Stimulated activated naive B cell treated with anti-CD40 and anti-IgM and Interleukin-4, amounts not matched to agents 10 μg/mL and 1 μg/mL and 100 μg/mL, for 72 hours (primary cell): ENCODE measurements around the gene TC2N.
"Not testable (repeated sequence)": the region's sequence is repeated elsewhere in the genome, so short reads cannot be mapped to it uniquely, and the experiment has no call there.

Experiments used
- ATAC-seq, 2 donors: fragments of 150-1000 bp; cut with Tn5 transposase; replicated peaks; 2 replicates each; pipeline ENCODE4 v1.10.0; 2021; ENCODE audit warnings: moderate library complexity in 1 of 2
- DNase-seq: peaks from one replicate; pipeline ENCODE4 v3.0.0; 2021
- H3K27ac Mint-ChIP-seq: one replicate; pipeline ENCODE4 v1.8.0; 2022; ENCODE audit warnings: mild to moderate bottlenecking, mixed read lengths
- H3K27me3 Mint-ChIP-seq, 2 donors: one replicate each; pipeline ENCODE4 v1.8.0; 2022; ENCODE audit warnings: mixed read lengths in 2 of 2
- H3K36me3 Mint-ChIP-seq, 2 donors: one replicate each; pipeline ENCODE4 v1.8.0; 2022; ENCODE audit warnings: mixed read lengths in 2 of 2, mild to moderate bottlenecking in 1 of 2
- H3K4me1 Mint-ChIP-seq, 2 donors: one replicate each; pipeline ENCODE4 v1.8.0; 2022; ENCODE audit warnings: mixed read lengths in 2 of 2, mild to moderate bottlenecking in 1 of 2
- H3K4me3 Mint-ChIP-seq, 2 donors: one replicate each; pipeline ENCODE4 v1.8.0; 2022; ENCODE audit warnings: mild to moderate bottlenecking in 2 of 2, mixed read lengths in 2 of 2, moderate library complexity in 1 of 2
- H3K9me3 Mint-ChIP-seq, 2 donors: one replicate each; pipeline ENCODE4 v1.8.0; 2022; ENCODE audit warnings: mixed read lengths in 2 of 2, mild to moderate bottlenecking in 1 of 2

TC2N gene

DNA sequence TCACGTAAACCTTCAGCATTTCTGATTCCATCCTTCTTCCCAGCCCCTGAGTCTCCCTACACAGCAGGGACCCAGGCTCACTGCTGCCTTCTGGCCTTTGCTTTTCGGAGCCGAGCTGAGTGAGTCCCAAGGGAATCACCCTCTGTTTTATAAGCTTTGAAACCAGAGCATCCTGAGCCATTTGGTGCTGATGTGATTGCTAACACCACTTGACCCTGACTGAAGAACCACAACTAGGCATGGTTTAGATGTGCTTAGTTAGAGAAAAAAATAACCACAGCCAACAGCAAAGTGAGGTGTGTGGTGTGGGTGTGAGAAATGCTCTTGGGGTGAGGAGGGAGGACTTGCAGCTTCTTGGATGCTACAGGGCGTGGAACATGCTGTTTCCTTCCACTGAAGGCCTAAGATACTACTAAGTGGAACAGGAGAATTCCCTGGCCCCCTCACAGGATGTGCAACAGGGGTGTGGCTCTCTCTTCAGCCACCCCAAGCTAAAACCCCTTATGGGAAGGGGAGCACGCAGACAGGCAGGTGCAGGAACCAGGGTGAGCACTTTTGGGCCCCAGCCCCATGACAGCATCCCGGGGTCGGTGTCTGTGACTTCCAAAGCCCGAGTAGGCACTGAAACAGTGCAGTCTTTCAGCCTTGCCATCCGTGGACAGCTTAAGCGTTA lies at the start of gene TC2N:
Gene TC2N, minus strand, starts transcription at position 221 of the 673 bp plus-strand sequence. CDS start 53,767 bp downstream, outside the sequence.
- no peak within 1 kb of the TSS for H3K4me3 Mint-ChIP-seq
- H3K27me3 Mint-ChIP-seq: peaks cover 0 to 8% of the 10 kb centered on the region in 2 donors
- no peaks in the 10 kb centered on the region for H3K36me3 Mint-ChIP-seq
- peaks cover 22 to 32% of the 10 kb centered on the region in 2 donors for H3K4me1 Mint-ChIP-seq
- no peak within 1 kb of the TSS for H3K27ac Mint-ChIP-seq
- no peak for DNase-seq
- H3K9me3 Mint-ChIP-seq: no peaks in the 10 kb centered on the region
- peak; percentile 6 to 15 for ATAC-seq

GRCh38 chr14:91912035-91912434 lies 44.7 kb upstream of the TC2N start:
- H3K4me3 Mint-ChIP-seq: peak overlapping the region in 1 of 2 donors; percentile 51

DNA sequence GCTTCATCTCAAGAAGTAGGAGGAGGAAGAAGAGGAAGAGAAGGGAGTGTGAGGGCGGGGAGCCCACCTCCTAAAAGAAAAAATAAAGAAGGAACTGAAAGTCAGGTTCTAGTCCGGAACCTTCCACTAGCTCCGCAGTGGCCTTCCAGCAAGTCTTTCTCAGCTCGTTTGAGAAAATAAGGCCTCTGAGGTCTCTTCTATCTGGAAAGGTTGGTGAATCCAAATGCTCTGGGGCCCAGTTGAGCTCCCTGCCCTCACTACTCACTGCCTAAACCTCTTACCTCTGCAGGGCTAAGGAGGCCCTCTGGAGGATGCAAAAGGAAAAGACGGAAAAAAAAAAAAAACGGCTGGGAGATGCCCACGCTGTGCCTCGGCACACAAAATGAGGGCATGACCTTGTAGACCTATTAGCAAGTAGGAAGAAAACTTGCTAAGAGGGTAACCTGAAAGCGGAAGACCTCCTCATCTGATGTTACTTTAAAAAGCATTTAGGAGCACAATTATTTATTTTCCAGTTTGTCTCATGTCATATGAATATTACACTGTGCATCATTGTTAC lies 44.2 kb upstream of the TC2N start:
- DNase-seq: peak; percentile 12
- Mint-ChIP-seq H3K4me3 (peak overlapping the region; percentile 51 to 55), H3K27ac (peak overlapping the region; percentile 84), H3K9me3 (peaks cover 1 to 4% of the 10 kb centered on the region in 2 donors), H3K27me3 (peaks cover 0 to 6% of the 10 kb centered on the region in 2 donors), H3K36me3 (peaks cover 3 to 4% of the 10 kb centered on the region in 2 donors), H3K4me1 (peaks cover 8 to 14% of the 10 kb centered on the region in 2 donors)
- peak; percentile 74 to 88 for ATAC-seq

More at GRCh38 chr14:91912035-91912434, 44.7 kb upstream of the TC2N start:
- no peak for ATAC-seq
- H3K4me1 Mint-ChIP-seq: peaks cover 8 to 14% of the 10 kb centered on the region in 2 donors
- H3K27me3 Mint-ChIP-seq: peaks cover 0 to 6% of the 10 kb centered on the region in 2 donors
- DNase-seq: no peak
- H3K9me3 Mint-ChIP-seq: peaks cover 1 to 4% of the 10 kb centered on the region in 2 donors
- no peak overlapping the region for H3K27ac Mint-ChIP-seq
- peaks cover 3 to 4% of the 10 kb centered on the region in 2 donors for H3K36me3 Mint-ChIP-seq

- DNase-seq (no peak), ATAC-seq (no peak)
- H3K4me1 Mint-ChIP-seq: peaks cover 8 to 14% of the 10 kb centered on the region in 2 donors
- H3K4me3 Mint-ChIP-seq: no peak overlapping the region
- peaks cover 0 to 2% of the 10 kb centered on the region in 2 donors for H3K36me3 Mint-ChIP-seq
- H3K9me3 Mint-ChIP-seq: no peaks in the 10 kb centered on the region
- no peaks in the 10 kb centered on the region for H3K27me3 Mint-ChIP-seq
- peak overlapping the region; percentile 78 for H3K27ac Mint-ChIP-seq
Observed at GRCh38 chr14:91910196-91910595, 42.9 kb upstream of the TC2N start.

- H3K36me3 Mint-ChIP-seq: peaks cover 0 to 2% of the 10 kb centered on the region in 2 donors
- H3K9me3 Mint-ChIP-seq: no peaks in the 10 kb centered on the region
- peaks cover 4 to 9% of the 10 kb centered on the region in 2 donors for H3K4me1 Mint-ChIP-seq
- ATAC-seq (no peak), DNase-seq (no peak)
- no peak overlapping the region for H3K4me3 Mint-ChIP-seq
- H3K27ac Mint-ChIP-seq: no peak overlapping the region
- H3K27me3 Mint-ChIP-seq: no peaks in the 10 kb centered on the region
Observed at GRCh38 chr14:91906374-91906773, 39.0 kb upstream of the TC2N start.

DNA sequence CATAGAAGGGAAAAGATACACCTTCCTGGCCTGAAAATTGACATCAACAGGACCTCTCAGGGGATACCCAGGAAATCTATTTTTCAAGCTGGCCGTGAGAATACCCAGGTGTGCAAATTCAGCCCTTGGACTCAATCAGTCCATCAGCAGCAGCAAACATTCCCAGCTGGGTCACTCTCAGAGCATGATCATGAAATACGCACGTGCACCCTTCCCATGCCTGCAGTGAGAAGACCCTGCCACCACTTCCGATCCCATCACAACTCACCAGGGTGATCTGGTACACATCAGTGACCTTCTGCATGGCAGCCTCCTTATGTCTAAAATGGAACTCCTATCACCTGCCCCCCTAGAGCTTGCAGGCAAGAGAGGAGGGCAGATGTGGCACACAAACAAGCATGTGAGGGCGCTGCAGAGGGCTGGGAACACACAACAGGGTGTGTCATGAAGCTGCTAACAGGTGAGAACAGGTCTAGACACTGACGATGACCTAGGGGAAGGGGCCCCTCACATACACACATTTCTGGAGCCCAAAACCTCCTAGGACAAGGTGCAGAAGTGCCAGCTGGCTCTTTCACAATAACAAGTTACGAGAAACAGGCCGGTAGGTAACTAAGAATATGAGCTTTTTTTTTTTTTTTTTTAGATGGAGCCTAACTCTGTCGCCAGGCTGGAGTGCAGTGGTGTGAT lies 37.8 kb upstream of the TC2N start:
- H3K4me3 Mint-ChIP-seq: no peak overlapping the region
- H3K27ac Mint-ChIP-seq: no peak overlapping the region
- DNase-seq (no peak), ATAC-seq (no peak)
- no peaks in the 10 kb centered on the region for H3K4me1 Mint-ChIP-seq
- no peaks in the 10 kb centered on the region for H3K9me3 Mint-ChIP-seq
- H3K36me3 Mint-ChIP-seq: no peaks in the 10 kb centered on the region
- H3K27me3 Mint-ChIP-seq: no peaks in the 10 kb centered on the region

DNA sequence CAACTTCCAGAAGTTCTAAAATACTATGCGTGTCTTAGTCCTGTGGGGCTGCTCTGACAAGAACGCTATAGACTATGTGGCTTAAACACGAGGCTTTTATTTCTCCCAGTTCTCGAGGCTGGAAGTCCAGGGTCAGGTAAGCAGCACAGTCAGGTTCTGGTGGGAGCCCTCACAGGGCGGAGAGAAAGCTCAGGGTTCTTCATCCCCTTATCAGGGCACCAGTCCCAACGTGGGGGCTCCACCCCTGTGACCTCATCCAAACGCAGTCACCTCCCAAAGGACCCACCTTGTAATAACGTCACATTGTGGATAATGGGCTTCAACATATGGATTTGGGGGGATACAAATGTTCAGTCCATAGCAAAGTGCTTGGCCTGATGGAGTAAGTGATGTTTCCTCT lies 37.1 kb upstream of the TC2N start:
- no peaks in the 10 kb centered on the region for H3K36me3 Mint-ChIP-seq

DNA sequence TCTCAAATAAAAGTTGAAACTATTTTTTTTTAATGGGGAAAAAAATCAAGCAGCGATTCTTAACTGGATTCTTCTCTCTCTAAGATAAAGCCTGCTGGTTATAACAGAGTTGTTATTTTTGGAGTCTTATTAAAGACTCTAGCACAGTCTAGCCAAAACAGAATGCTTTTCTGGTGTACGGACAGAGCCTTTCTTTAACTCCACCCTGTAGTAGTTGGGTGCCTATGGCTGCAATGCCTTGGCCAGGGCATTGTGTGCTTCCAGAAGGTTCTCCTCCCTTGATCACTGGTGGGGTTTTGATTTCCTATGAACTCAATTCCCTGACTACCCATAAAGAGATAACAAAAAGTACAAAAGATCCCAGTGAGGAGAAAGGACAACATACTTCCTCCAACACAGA lies 35.7 kb upstream of the TC2N start:
- no peak for DNase-seq
- Mint-ChIP-seq H3K9me3 (no peaks in the 10 kb centered on the region), H3K27ac (no peak overlapping the region), H3K4me1 (no peaks in the 10 kb centered on the region), H3K4me3 (no peak overlapping the region), H3K27me3 (no peaks in the 10 kb centered on the region), H3K36me3 (no peaks in the 10 kb centered on the region)
- ATAC-seq: no peak

More for the DNA sequence above, 37.1 kb upstream of the TC2N start:
- no peak for ATAC-seq
- Mint-ChIP-seq H3K27ac (no peak overlapping the region), H3K4me1 (no peaks in the 10 kb centered on the region), H3K27me3 (no peaks in the 10 kb centered on the region), H3K9me3 (no peaks in the 10 kb centered on the region), H3K4me3 (no peak overlapping the region)
- no peak for DNase-seq

- DNase-seq: no peak
- Mint-ChIP-seq H3K9me3 (no peaks in the 10 kb centered on the region), H3K4me3 (no peak overlapping the region), H3K27ac (no peak overlapping the region), H3K27me3 (no peaks in the 10 kb centered on the region), H3K4me1 (no peaks in the 10 kb centered on the region), H3K36me3 (no peaks in the 10 kb centered on the region)
- ATAC-seq: no peak
Observed at GRCh38 chr14:91902336-91902735, 35.0 kb upstream of the TC2N start.

- no peaks in the 10 kb centered on the region for H3K9me3 Mint-ChIP-seq
- no peaks in the 10 kb centered on the region for H3K4me1 Mint-ChIP-seq
- ATAC-seq (no peak), DNase-seq (no peak)
- H3K27ac Mint-ChIP-seq: no peak overlapping the region
- H3K27me3 Mint-ChIP-seq: no peaks in the 10 kb centered on the region
- H3K4me3 Mint-ChIP-seq: no peak overlapping the region
- H3K36me3 Mint-ChIP-seq: no peaks in the 10 kb centered on the region
Observed at GRCh38 chr14:91901449-91902226, 34.3 kb upstream of the TC2N start.

DNA sequence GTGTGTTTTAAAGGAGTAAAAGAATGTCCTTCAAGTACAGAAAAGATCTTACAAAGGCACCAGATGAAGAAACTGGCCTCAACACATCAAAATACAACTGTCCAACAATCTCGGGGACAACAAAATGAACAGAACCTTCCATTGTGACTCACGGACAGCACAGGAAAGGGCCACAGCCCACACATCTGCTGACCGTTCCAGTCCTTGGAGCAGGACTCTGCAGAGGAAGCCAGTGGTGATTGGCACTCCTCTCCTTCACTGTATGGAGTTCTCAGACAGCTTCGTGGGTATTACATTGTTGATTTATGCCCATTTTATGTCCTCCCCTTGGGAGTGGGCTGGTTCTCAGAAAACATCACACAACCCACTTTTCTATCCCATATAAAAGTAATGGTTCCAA lies 32.5 kb upstream of the TC2N start:
- Mint-ChIP-seq H3K36me3 (no peaks in the 10 kb centered on the region), H3K4me3 (no peak overlapping the region), H3K4me1 (no peaks in the 10 kb centered on the region), H3K9me3 (no peaks in the 10 kb centered on the region), H3K27ac (no peak overlapping the region), H3K27me3 (peaks cover 0 to 7% of the 10 kb centered on the region in 2 donors)
- DNase-seq (no peak), ATAC-seq (no peak)

- DNase-seq: no peak
Observed at GRCh38 chr14:91899213-91899612, 31.9 kb upstream of the TC2N start.

GRCh38 chr14:91898372-91898771 lies 31.0 kb upstream of the TC2N start:
- no peak overlapping the region for H3K27ac Mint-ChIP-seq
- ATAC-seq: no peak

More at GRCh38 chr14:91899213-91899612, 31.9 kb upstream of the TC2N start:
- H3K9me3 Mint-ChIP-seq: no peaks in the 10 kb centered on the region
- no peaks in the 10 kb centered on the region for H3K36me3 Mint-ChIP-seq
- no peak overlapping the region for H3K4me3 Mint-ChIP-seq
- no peaks in the 10 kb centered on the region for H3K4me1 Mint-ChIP-seq
- no peak for ATAC-seq
- no peak overlapping the region for H3K27ac Mint-ChIP-seq
- H3K27me3 Mint-ChIP-seq: peaks cover 0 to 7% of the 10 kb centered on the region in 2 donors

GRCh38 chr14:91897716-91898115 lies 30.4 kb upstream of the TC2N start:
- H3K4me3 Mint-ChIP-seq, H3K27ac Mint-ChIP-seq, ATAC-seq, DNase-seq, H3K27me3 Mint-ChIP-seq, H3K9me3 Mint-ChIP-seq, H3K36me3 Mint-ChIP-seq, H3K4me1 Mint-ChIP-seq: not testable (repeated sequence)

More at GRCh38 chr14:91898372-91898771, 31.0 kb upstream of the TC2N start:
- H3K4me1 Mint-ChIP-seq: no peaks in the 10 kb centered on the region
- no peaks in the 10 kb centered on the region for H3K36me3 Mint-ChIP-seq
- no peaks in the 10 kb centered on the region for H3K9me3 Mint-ChIP-seq
- no peak overlapping the region for H3K4me3 Mint-ChIP-seq
- peaks cover 0 to 7% of the 10 kb centered on the region in 2 donors for H3K27me3 Mint-ChIP-seq
- DNase-seq: no peak
